Prostate gland (tissue), 2 donors: ENCODE results near the gene MICU1.

Experiments
- CTCF ChIP-seq, 4 experiments: fragments of 200-600 bp in 2 of 4; fragments of 450-650 bp in 2 of 4; sonication (generic) in 2 of 4; IDR thresholded peaks; 1 replicate in 3 of 4; 2 replicates in 1 of 4; pipeline ENCODE4 v1.5.1; 2016 to 2019; ENCODE audit warnings: antibody characterized with exemption in 4 of 4, mild to moderate bottlenecking in 2 of 4, moderate library complexity in 2 of 4
- POLR2A ChIP-seq: fragments of 450-650 bp; IDR thresholded peaks from one replicate; pipeline ENCODE4 v1.6.1; 2016; ENCODE audit warnings: antibody characterized with exemption, mild to moderate bottlenecking

- TF ChIP-seq CTCF (IDR thresholded peaks at IDR 0.05) = no peak
- no peak for TF ChIP-seq POLR2A
Measured at GRCh38 chr10:72459301-72459700, 166.6 kb downstream of the MICU1 start.
